Umbilical cord (tissue), 2 donors: ENCODE measurements around the gene BRD9. TPM values are rescaled to one million over a fixed set of nuclear protein-coding genes. Genes with fewer than 3 reads are reported as not detected.
"Not testable (repeated sequence)": the region's sequence is repeated elsewhere in the genome, so short reads cannot be mapped to it uniquely, and the experiment has no call there.

Experiments
- DNase-seq: peaks from one replicate; pipeline ENCODE4 v3.0.0-alpha.2; 2015; ENCODE audit warnings: low spot score
- total RNA-seq: library from RNA; depleted of rRNA; stranded (reverse); fragments of >200 nt; gene quantifications from one replicate; pipeline ENCODE4 v1.2.3, GENCODE V29; 2014; ENCODE audit warnings: low replicate concordance; ENCODE audit not compliant: insufficient read depth

Gene BRD9
- total RNA-seq, 1 donor from 2014 or later = 29.6 TPM

DNA sequence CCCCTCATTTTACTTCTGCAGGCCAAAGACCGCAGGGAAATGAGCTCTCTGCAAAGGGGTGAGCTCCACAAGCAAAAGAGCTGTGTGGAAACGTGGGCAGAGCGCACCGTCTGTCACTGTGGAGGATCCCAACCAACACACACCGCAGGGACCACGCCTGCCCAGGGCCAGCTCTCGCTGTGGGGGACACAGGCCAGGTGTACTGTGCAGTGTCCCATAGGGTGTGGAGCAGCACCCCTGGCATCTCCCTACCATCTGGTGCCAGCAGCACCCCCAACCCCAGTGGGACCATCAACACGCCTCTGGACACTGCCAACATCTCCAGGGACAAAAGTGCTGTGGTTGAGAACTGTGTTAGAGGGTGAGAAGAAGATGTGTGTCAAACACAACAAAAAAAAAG is 13.9 kb downstream of the BRD9 start:
- not testable (repeated sequence) for DNase-seq

GRCh38 chr5:878125-878524 is 14.5 kb downstream of the BRD9 start:
- DNase-seq = no peak

GRCh38 chr5:876398-877365 is 15.9 kb downstream of the BRD9 start:
- DNase-seq = no peak

- no peak for DNase-seq
Observed at GRCh38 chr5:875931-876330, 16.7 kb downstream of the BRD9 start.

GRCh38 chr5:873328-873727 is 19.3 kb downstream of the BRD9 start:
- no peak for DNase-seq

DNA sequence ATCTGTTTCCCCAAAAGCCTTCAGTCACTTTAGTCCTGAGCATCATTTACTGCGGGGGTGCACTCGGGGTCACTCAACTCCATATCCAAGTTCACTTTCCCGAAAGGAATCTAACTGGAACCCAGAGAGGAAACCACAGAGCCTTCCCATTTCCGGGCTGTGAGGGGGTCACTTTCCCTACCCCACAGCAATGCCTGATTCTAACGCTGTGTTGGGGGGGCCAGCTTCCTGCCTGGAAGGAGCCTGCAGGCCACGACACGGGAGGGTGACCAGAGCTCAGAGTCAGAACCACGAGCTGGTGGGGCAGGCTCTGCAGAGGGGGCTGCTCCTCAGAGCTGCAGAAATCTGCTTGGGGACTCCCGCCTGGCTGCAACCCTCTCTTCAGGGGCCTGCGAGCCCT is 20.3 kb downstream of the BRD9 start:
- no peak for DNase-seq

- DNase-seq = no peak
Observed at GRCh38 chr5:871596-872298, 20.9 kb downstream of the BRD9 start.

DNA sequence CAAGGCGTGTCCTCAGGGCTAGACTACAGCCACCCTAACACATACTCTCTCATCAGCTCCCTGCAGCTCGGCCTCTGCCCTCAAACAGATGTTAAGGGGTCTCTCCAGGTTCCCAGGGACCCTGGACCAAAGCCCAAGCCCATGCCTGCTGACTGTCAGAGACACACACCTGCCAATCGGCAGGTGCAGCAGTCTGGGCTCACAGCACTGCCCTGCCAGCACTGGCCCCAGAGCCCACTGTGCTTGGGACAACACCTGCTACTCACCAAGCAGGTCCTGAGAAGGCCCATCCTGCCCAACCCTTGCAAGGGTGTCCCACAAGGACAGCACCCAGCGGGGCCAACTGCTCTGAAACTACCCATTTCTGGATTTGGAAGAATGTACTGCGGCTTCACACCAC is 21.6 kb downstream of the BRD9 start:
- no peak for DNase-seq

DNA sequence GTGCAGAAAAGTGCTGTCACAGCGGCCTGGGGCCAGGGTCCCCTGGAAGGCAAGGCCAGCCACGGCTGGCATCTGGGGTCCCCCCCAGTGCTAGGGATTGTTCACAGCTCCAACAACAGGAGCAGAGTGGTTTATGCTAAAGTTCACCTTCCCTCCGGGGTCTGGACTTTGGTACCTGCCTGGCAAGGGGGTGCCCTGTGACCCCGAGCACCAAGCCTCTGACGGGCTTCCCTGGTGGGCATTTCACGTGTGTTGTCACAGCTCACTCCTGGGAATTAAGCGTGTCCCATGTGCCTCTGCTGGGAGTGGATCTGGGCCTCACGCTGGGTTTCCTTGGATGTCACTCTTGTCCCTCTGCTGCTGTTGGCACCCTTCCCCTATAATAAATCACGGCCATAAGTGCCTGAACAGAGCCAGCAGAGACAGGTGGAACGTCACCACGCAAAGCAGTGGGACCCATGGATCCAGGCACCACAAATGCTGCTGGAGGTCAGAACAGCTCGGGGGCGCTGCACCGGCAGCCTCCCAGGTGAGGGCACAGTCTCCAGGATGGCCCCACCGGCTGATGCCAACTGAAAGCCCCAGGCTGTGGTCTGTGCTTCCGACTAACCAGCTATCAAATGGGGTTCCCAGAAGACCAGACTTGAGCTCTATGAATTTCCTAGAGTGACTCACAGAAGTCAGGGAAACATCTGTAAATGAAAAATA is 24.0 kb downstream of the BRD9 start:
- no peak for DNase-seq

DNA sequence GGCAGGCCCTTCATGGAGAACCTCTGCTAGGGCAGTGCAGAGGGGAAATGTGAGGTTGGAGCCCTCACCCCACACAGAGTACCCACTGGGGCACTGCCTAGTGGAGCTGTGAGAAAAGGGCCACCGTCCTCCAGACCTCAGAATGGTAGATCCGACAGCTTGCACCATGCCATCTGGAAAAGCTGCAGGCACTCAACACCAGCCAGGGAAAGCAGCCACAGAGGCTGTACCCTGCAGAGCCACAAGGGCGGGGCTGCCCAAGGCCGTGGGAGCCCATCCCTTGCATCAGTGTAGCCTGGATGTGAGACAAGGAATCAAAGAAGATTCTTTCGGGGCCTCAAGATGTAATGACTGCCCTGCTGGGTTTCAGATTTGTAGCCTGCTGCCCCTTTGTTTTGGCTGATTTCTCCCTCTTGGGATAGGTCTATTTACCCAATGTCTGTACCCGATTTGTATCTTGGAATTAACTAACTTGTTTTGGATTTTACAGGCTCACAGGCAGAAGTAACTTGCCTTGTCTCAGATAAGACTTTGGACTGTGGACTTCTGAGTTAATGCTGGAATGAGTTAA is 25.2 kb downstream of the BRD9 start:
- no peak for DNase-seq

GRCh38 chr5:865771-866170 is 26.8 kb downstream of the BRD9 start:
- DNase-seq = no peak

DNA sequence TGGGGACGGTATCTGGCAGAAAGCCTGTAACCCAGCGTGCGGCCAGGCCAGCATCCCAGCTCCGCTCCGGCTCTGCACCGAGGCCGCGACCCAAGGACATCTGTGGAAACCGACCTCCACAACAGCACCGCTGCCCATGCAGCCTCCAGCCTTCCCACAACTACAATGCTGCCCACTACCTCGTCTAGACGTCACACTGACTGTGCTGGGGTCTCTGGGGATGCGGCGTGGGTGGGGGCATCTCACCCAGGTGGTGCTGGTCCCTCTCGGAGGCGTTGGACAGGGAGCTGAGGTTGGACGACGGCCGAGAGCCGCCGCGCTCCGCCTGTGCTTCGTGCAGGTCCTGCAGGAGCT is 27.5 kb downstream of the BRD9 start:
- no peak for DNase-seq

DNA sequence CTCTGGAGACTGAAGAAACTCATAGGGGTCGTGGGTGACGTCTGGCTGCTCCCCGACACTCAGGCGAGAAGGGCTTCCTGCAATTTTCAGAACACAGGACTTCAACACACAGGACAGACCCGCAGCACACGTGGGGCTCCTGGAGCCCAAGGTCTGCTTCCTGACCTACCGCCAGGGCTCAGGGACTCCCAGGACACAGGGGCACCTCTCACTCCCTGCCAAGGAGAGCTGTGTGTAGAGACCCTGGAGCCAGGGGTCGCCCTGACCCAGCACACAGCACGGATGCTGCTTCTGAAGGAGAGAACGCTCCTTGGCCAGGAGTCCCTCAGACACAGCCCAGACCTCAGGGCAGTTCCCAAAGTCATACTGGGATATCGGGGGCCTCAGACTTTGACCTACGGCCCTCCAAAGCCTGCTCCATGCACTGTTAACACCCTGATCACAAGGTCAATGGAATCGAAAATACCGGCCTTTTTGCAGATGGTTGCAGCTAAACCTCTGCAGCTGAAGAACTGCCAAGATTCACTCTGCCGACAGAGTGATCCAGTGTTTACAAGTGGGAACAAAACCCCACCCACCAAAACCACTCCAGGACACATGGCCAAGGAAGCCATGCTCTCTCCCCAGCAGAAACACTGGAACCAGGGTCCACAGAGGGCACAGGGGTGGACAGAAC is 28.0 kb downstream of the BRD9 start:
- DNase-seq = no peak

GRCh38 chr5:863244-863805 is 29.3 kb downstream of the BRD9 start:
- no peak for DNase-seq

DNA sequence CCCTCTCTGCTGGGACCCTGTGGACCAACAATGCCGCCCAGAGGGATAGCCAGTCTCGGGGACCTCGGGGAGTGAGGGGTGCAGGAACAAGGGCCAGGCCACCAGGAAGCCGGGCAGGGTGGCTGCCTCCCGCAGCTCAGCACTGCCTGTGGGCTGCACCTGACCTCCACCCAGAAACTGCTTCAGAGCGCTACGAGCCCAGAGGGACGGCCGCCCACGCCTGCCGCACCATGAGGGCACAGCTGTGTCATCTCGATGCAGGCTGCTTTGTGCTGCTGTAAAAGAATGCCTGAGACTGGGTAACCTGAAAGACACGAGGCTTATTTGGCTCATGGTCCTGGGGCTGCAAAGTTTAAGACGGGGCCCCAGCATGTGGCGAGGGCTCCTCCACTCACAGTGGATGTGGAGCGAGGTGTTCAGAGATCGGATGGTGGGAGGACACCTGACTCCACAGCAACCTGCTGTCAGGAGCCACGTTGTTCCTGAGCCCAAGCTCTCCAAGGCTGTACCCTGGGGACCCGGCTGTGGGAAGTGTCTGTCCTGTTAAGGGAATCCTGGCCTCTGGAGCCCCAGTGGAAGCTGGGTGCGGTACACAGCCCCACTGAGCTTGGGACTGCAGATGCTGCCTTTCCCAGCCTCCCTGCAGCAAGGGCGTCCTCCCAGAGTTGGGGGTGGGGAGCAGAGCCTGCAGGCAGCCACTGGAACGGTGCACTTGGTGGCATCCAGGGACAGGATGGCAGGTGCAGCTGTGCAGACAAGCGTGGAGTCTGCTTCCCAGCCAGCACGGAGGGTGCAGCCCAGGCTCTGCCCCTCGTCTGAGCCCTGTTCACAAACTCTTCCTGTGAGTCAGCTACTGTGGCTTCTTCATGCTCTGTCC is 30.0 kb downstream of the BRD9 start:
- no peak for DNase-seq

GRCh38 chr5:861442-862366 is 30.9 kb downstream of the BRD9 start:
- DNase-seq = no peak

GRCh38 chr5:860506-861150 is 32.0 kb downstream of the BRD9 start:
- DNase-seq = no peak

GRCh38 chr5:859798-860296 is 32.8 kb downstream of the BRD9 start:
- DNase-seq = no peak
